Panc1 (cell line): ENCODE measurements around the gene MPPED1. TPM values are rescaled to one million over a fixed set of nuclear protein-coding genes. Genes with fewer than 3 reads are reported as not detected.

Experiments
- ATAC-seq: fragments of 200-7000 bp; cut with Tn5 transposase; 2 replicates; pipeline ENCODE4 v1.9.1; 2020; ENCODE audit warnings: mild to moderate bottlenecking, moderate library complexity
- BruUV-seq: library from RNA; stranded (reverse); fragments of 400-500 nt; replicated peaks from 2 replicates; lab custom pipeline; 2021; lab: Mats Ljungman, UMichigan
- CTCF ChIA-PET: fragments of 300-600 bp; sonication (Branson Sonifier 250); formaldehyde crosslinking; loops from one replicate; lab custom pipeline; 2022; ENCODE audit warnings: antibody characterized with exemption; lab: Charles Lee
- POLR2A ChIA-PET: fragments of 300-600 bp; sonication (Branson Sonifier 250); formaldehyde crosslinking; loops from one replicate; lab custom pipeline; 2022; ENCODE audit warnings: antibody characterized with exemption; lab: Charles Lee
- DNase-seq: peaks from one replicate; pipeline ENCODE4 v3.0.0-alpha.2; 2010; ENCODE audit warnings: low read depth, low spot score
- H3K27ac ChIP-seq: 2 replicates; pipeline ENCODE4 v1.5.1; 2011; ENCODE audit warnings: mild to moderate bottlenecking, low read length, inconsistent platforms
- H3K27me3 ChIP-seq: fragments of 200-500 bp; sonication (Bioruptor generic); 2 replicates; pipeline ENCODE4 v1.6.0; 2014; ENCODE audit warnings: low read length, inconsistent platforms; ENCODE audit not compliant: control insufficient read depth, insufficient read depth
- H3K36me3 ChIP-seq: fragments of 200-500 bp; sonication (Bioruptor generic); 2 replicates; pipeline ENCODE4 v1.5.1; 2014; ENCODE audit warnings: inconsistent platforms, mild to moderate bottlenecking, low read length, moderate library complexity; ENCODE audit not compliant: control insufficient read depth, insufficient read depth
- H3K4me1 ChIP-seq: 2 replicates; pipeline ENCODE4 v1.5.1; 2011; ENCODE audit warnings: inconsistent platforms, mild to moderate bottlenecking, low read length, moderate library complexity; ENCODE audit not compliant: control insufficient read depth, insufficient read depth
- H3K4me3 ChIP-seq, 2 experiments: 2 replicates each; pipeline ENCODE4 v1.5.1; 2011 to 2012; ENCODE audit warnings: low read depth in 2 of 2, low read length in 2 of 2, mild to moderate bottlenecking in 2 of 2, inconsistent platforms in 1 of 2, moderate library complexity in 1 of 2
- H3K9me3 ChIP-seq: fragments of 200-500 bp; sonication (Bioruptor generic); 2 replicates; pipeline ENCODE4 v1.5.1; 2014; ENCODE audit warnings: low read depth, mild to moderate bottlenecking, inconsistent platforms, low read length, moderate library complexity; ENCODE audit not compliant: control insufficient read depth, insufficient read depth
- POLR2AphosphoS5 ChIP-seq: IDR thresholded peaks from 2 replicates; pipeline ENCODE4 v1.6.1; 2012; ENCODE audit warnings: mild to moderate bottlenecking, low read depth, low read length, moderate library complexity
- REST ChIP-seq, 2 experiments: IDR thresholded peaks; 2 replicates each; pipeline ENCODE4 v1.6.1; 2011 to 2012; ENCODE audit warnings: low read depth in 2 of 2, control low read depth in 1 of 2, low read length in 1 of 2, mild to moderate bottlenecking in 1 of 2, moderate library complexity in 1 of 2; ENCODE audit not compliant: insufficient read depth in 1 of 2
- SIN3A ChIP-seq: IDR thresholded peaks from 2 replicates; pipeline ENCODE4 v1.6.1; 2012; ENCODE audit warnings: low read depth, mild to moderate bottlenecking, low read length, moderate library complexity, borderline replicate concordance; ENCODE audit not compliant: insufficient read depth
- TCF7L2 ChIP-seq: IDR thresholded peaks from 2 replicates; pipeline ENCODE4 v1.6.1; 2011; ENCODE audit warnings: mild to moderate bottlenecking, low read depth, low read length, inconsistent platforms
- in situ Hi-C: cut with HindIII; loops from 2 replicates; pipeline ENCODE4 v1.10.0; 2016; ENCODE audit warnings: low sequenced_read_pairs, low pct_unique_long_range_greater_than_20kb
- intact Hi-C: fragments of 100-400 bp; cut with micrococcal nuclease; formaldehyde crosslinking; loops from one replicate; pipeline ENCODE4 v1.10.0; 2022; ENCODE audit not compliant: unreplicated experiment
- total RNA-seq: library from RNA; stranded (reverse); gene quantifications from one replicate; pipeline ENCODE4 v1.2.1, GENCODE V29; 2021; ENCODE audit not compliant: unreplicated experiment
- TF ChIP-seq, protein P1 (sequence below): fragments of 450-650 bp; IDR thresholded peaks from 2 replicates; pipeline ENCODE4 v1.5.1; 2017; ENCODE audit warnings: mild to moderate bottlenecking

The MPPED1 gene
- total RNA-seq, 1 experiment from 2014 or later: not detected

GRCh38 chr22:43501878-43502277, 90.1 kb downstream of the MPPED1 start:
- ATAC-seq (no peak), DNase-seq (no peak)
- ChIA-PET POLR2A (no interaction called here), CTCF (no interaction called here)
- H3K27ac ChIP-seq: no peak overlapping the region
- no TSS peak for BruUV-seq
- H3K4me3 ChIP-seq: no peak overlapping the region
- no peaks in the 10 kb centered on the region for H3K27me3 ChIP-seq
- H3K4me1 ChIP-seq: no peaks in the 10 kb centered on the region
- in situ Hi-C loops: no loop called here
- intact Hi-C loops: no loop called here
- no peaks in the 10 kb centered on the region for H3K36me3 ChIP-seq
- no peaks in the 10 kb centered on the region for H3K9me3 ChIP-seq
- no peak for TF ChIP-seq REST (IDR thresholded peaks at IDR 0.05; ENCODE audit: insufficient read depth in 1 of 2, low read depth in 2 of 2, low read length in 1 of 2)
- no peak for TF ChIP-seq POLR2AphosphoS5
- TF ChIP-seq, protein P1, sequence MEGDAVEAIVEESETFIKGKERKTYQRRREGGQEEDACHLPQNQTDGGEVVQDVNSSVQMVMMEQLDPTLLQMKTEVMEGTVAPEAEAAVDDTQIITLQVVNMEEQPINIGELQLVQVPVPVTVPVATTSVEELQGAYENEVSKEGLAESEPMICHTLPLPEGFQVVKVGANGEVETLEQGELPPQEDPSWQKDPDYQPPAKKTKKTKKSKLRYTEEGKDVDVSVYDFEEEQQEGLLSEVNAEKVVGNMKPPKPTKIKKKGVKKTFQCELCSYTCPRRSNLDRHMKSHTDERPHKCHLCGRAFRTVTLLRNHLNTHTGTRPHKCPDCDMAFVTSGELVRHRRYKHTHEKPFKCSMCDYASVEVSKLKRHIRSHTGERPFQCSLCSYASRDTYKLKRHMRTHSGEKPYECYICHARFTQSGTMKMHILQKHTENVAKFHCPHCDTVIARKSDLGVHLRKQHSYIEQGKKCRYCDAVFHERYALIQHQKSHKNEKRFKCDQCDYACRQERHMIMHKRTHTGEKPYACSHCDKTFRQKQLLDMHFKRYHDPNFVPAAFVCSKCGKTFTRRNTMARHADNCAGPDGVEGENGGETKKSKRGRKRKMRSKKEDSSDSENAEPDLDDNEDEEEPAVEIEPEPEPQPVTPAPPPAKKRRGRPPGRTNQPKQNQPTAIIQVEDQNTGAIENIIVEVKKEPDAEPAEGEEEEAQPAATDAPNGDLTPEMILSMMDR: no peak
- TF ChIP-seq SIN3A: no peak
- no peak for TF ChIP-seq TCF7L2

DNA sequence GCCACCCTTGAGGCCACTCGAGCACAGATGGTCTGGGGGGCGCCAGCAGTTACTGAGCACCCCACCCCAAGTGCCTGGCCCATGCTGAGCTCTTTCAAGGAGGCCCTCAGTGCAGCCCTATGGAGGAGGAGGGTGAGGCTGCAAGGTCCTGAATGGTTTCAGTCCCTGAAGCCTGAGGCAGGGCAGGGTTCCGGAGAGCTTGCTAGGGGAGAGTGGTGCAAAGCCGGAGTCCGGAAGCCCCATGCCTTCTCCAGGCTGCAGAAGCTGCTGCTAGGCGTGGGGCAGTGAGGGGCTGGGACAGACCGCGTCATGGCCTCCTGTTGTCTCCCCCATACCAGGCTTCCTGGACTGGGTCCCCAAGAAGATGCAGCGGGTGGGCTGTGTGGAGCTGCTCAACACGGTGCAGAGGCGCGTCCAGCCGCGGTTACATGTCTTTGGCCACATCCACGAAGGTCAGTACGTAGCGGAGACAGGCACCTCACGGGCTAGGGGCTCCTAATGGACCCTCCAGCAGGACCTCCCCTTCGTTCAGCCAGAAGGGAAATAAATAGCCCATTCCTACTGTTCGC, 90.6 kb downstream of the MPPED1 start:
- Histone ChIP-seq H3K9me3 (no peaks in the 10 kb centered on the region), H3K27me3 (no peaks in the 10 kb centered on the region), H3K4me3 (no peak overlapping the region), H3K4me1 (no peaks in the 10 kb centered on the region), H3K36me3 (no peaks in the 10 kb centered on the region), H3K27ac (no peak overlapping the region)
- CTCF ChIA-PET: no interaction called here
- intact Hi-C loops (no loop called here), in situ Hi-C loops (no loop called here)
- ATAC-seq (no peak), DNase-seq (no peak)
- BruUV-seq: no TSS peak
- POLR2A ChIA-PET: no interaction called here
- no peak for TF ChIP-seq REST (IDR thresholded peaks at IDR 0.05; ENCODE audit: insufficient read depth in 1 of 2, low read depth in 2 of 2, low read length in 1 of 2)
- no peak for TF ChIP-seq TCF7L2
